ENCODE results near the gene PPFIBP2. TPM values are rescaled to one million over a fixed set of nuclear protein-coding genes. Genes with fewer than 3 reads are reported as not detected.

Gene PPFIBP2
- total and polyA plus RNA-seq, 2 of the 13 experiments (the other 11 are each of a cell fraction or from before 2014, with no cell fraction given) = 15.0 to 52.5 TPM

DNA sequence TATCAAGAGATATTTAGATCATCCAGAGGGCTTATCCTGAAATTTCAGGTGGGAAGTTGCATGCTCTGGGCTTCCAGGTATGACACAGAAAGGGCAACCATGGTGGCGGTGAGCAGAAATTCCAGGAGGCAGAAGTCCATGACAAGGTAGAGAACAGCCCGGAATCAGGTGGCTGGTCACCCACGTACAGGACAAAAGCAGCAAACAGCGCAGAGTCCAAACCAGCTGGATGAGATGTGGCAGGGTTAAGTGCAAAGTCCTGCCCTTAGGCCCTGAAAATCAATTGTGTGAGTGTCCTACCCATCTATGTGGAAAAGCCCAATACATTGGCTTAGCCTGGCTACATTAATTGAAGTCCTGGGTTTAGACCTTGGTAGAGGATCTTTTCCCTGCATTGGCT, 11.6 kb downstream of the PPFIBP2 start (continued):
- TF ChIP-seq ZNF101 (CRISPR knock-in tag; IDR thresholded peaks at IDR 0.05; ENCODE audit: borderline replicate concordance, low read depth) (no peak), ZNF558 (CRISPR knock-in tag; IDR thresholded peaks at IDR 0.05; ENCODE audit: borderline replicate concordance) (no peak), ZNF383 (CRISPR knock-in tag; IDR thresholded peaks at IDR 0.05; ENCODE audit: borderline replicate concordance) (no peak), HES4 (CRISPR knock-in tag; IDR thresholded peaks at IDR 0.05; ENCODE audit: borderline replicate concordance) (no peak), NAIF1 (CRISPR knock-in tag; IDR thresholded peaks at IDR 0.05; ENCODE audit: borderline replicate concordance) (no peak), ZFP62 (CRISPR knock-in tag; IDR thresholded peaks at IDR 0.05) (no peak), FOXA3 (CRISPR knock-in tag; IDR thresholded peaks at IDR 0.05) (peak; percentile 53), ATF7 (IDR thresholded peaks at IDR 0.05) (no peak), ATF7 (CRISPR knock-in tag; IDR thresholded peaks at IDR 0.05) (no peak), PHF21A (CRISPR knock-in tag; IDR thresholded peaks at IDR 0.05) (peak; percentile 80), ZFP36L2 (CRISPR knock-in tag; IDR thresholded peaks at IDR 0.05) (no peak), ZMYM2 (CRISPR knock-in tag; IDR thresholded peaks at IDR 0.05) (peak; percentile 75), RFXAP (CRISPR knock-in tag; IDR thresholded peaks at IDR 0.05; ENCODE audit: borderline replicate concordance) (0 out of 2 replicates have a peak, but pooled peaks have one; percentile 24), POGZ (CRISPR knock-in tag; IDR thresholded peaks at IDR 0.05) (peak; percentile 86), ESRRA (CRISPR knock-in tag; IDR thresholded peaks at IDR 0.05; ENCODE audit: low read depth) (peak; percentile 94), HMG20A (CRISPR knock-in tag; IDR thresholded peaks at IDR 0.05; ENCODE audit: borderline replicate concordance) (0 out of 2 replicates have a peak, but pooled peaks have one; percentile 37), ZNF263 (CRISPR knock-in tag; IDR thresholded peaks at IDR 0.05) (no peak)
- TF ChIP-seq, protein P1, sequence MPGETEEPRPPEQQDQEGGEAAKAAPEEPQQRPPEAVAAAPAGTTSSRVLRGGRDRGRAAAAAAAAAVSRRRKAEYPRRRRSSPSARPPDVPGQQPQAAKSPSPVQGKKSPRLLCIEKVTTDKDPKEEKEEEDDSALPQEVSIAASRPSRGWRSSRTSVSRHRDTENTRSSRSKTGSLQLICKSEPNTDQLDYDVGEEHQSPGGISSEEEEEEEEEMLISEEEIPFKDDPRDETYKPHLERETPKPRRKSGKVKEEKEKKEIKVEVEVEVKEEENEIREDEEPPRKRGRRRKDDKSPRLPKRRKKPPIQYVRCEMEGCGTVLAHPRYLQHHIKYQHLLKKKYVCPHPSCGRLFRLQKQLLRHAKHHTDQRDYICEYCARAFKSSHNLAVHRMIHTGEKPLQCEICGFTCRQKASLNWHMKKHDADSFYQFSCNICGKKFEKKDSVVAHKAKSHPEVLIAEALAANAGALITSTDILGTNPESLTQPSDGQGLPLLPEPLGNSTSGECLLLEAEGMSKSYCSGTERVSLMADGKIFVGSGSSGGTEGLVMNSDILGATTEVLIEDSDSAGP (CRISPR knock-in tag; IDR thresholded peaks at IDR 0.05; ENCODE audit: borderline replicate concordance) = no peak
- TF ChIP-seq, protein P2, sequence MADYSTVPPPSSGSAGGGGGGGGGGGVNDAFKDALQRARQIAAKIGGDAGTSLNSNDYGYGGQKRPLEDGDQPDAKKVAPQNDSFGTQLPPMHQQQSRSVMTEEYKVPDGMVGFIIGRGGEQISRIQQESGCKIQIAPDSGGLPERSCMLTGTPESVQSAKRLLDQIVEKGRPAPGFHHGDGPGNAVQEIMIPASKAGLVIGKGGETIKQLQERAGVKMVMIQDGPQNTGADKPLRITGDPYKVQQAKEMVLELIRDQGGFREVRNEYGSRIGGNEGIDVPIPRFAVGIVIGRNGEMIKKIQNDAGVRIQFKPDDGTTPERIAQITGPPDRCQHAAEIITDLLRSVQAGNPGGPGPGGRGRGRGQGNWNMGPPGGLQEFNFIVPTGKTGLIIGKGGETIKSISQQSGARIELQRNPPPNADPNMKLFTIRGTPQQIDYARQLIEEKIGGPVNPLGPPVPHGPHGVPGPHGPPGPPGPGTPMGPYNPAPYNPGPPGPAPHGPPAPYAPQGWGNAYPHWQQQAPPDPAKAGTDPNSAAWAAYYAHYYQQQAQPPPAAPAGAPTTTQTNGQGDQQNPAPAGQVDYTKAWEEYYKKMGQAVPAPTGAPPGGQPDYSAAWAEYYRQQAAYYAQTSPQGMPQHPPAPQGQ (CRISPR knock-in tag; IDR thresholded peaks at IDR 0.05; ENCODE audit: borderline replicate concordance) = no peak
- TF ChIP-seq, protein P3, sequence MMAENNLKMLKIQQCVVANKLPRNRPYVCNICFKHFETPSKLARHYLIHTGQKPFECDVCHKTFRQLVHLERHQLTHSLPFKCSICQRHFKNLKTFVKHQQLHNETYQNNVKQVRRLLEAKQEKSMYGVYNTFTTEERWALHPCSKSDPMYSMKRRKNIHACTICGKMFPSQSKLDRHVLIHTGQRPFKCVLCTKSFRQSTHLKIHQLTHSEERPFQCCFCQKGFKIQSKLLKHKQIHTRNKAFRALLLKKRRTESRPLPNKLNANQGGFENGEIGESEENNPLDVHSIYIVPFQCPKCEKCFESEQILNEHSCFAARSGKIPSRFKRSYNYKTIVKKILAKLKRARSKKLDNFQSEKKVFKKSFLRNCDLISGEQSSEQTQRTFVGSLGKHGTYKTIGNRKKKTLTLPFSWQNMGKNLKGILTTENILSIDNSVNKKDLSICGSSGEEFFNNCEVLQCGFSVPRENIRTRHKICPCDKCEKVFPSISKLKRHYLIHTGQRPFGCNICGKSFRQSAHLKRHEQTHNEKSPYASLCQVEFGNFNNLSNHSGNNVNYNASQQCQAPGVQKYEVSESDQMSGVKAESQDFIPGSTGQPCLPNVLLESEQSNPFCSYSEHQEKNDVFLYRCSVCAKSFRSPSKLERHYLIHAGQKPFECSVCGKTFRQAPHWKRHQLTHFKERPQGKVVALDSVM (CRISPR knock-in tag; IDR thresholded peaks at IDR 0.05) = no peak
- TF ChIP-seq, protein P4, sequence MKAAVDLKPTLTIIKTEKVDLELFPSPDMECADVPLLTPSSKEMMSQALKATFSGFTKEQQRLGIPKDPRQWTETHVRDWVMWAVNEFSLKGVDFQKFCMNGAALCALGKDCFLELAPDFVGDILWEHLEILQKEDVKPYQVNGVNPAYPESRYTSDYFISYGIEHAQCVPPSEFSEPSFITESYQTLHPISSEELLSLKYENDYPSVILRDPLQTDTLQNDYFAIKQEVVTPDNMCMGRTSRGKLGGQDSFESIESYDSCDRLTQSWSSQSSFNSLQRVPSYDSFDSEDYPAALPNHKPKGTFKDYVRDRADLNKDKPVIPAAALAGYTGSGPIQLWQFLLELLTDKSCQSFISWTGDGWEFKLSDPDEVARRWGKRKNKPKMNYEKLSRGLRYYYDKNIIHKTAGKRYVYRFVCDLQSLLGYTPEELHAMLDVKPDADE (CRISPR knock-in tag; IDR thresholded peaks at IDR 0.05) = no peak
- TF ChIP-seq, protein P5, sequence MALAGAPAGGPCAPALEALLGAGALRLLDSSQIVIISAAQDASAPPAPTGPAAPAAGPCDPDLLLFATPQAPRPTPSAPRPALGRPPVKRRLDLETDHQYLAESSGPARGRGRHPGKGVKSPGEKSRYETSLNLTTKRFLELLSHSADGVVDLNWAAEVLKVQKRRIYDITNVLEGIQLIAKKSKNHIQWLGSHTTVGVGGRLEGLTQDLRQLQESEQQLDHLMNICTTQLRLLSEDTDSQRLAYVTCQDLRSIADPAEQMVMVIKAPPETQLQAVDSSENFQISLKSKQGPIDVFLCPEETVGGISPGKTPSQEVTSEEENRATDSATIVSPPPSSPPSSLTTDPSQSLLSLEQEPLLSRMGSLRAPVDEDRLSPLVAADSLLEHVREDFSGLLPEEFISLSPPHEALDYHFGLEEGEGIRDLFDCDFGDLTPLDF (CRISPR knock-in tag; IDR thresholded peaks at IDR 0.05) = no peak
- TF ChIP-seq, protein P6, sequence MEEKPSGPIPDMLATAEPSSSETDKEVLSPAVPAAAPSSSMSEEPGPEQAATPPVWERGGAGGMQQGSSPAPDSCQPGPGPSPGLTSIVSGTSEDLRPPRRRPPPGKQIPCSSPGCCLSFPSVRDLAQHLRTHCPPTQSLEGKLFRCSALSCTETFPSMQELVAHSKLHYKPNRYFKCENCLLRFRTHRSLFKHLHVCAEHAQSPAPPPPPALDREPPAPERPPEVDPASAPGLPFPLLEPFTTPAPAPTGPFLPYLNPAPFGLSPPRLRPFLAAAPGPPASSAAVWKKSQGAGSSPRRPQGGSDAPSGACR (CRISPR knock-in tag; IDR thresholded peaks at IDR 0.05) = no peak
